Panc1 (cell line): ENCODE measurements around the gene TFB2M.

Source experiments
- CTCF ChIP-seq: fragments of 450-650 bp; IDR thresholded peaks from 2 replicates; pipeline ENCODE4 v1.5.1; 2017; ENCODE audit warnings: mild to moderate bottlenecking
- POLR2AphosphoS5 ChIP-seq: IDR thresholded peaks from 2 replicates; pipeline ENCODE4 v1.6.1; 2012; ENCODE audit warnings: mild to moderate bottlenecking, low read depth, low read length, moderate library complexity
- REST ChIP-seq, 2 experiments: IDR thresholded peaks; 2 replicates each; pipeline ENCODE4 v1.6.1; 2011 to 2012; ENCODE audit warnings: low read depth in 2 of 2, control low read depth in 1 of 2, low read length in 1 of 2, mild to moderate bottlenecking in 1 of 2, moderate library complexity in 1 of 2; ENCODE audit not compliant: insufficient read depth in 1 of 2
- SIN3A ChIP-seq: IDR thresholded peaks from 2 replicates; pipeline ENCODE4 v1.6.1; 2012; ENCODE audit warnings: low read depth, mild to moderate bottlenecking, low read length, moderate library complexity, borderline replicate concordance; ENCODE audit not compliant: insufficient read depth

DNA sequence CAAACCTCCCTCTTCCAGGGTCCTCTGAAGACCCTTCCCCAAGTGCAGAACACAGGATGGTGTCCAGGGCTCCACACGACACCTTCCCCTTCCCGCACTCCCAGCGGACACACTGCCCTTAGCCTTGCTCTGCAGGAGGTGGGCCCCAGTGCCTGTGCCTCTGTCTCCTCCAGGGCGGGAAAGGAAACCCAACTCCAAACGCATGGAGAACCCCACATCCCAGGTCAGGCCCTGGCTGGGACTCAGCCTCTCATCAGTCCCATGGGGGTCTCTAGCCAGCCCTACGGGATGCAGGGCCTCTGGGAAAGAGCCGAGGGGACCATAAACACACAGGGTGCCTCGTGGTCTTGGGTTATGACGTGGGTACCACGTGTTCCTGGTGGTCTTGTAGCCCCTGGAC lies 53.4 kb downstream of the TFB2M start:
- TF ChIP-seq REST (IDR thresholded peaks at IDR 0.05; ENCODE audit: insufficient read depth in 1 of 2, low read depth in 2 of 2, low read length in 1 of 2), result no peak
- TF ChIP-seq CTCF, result no peak
- TF ChIP-seq SIN3A, result no peak
- TF ChIP-seq POLR2AphosphoS5, result no peak
